GM12878 (cell line): ENCODE measurements around the gene SLC43A3. TPM values are rescaled to one million over a fixed set of nuclear protein-coding genes. Genes with fewer than 3 reads are reported as not detected.
A peak's percentile ranks its signal among the peaks of the same experiment; 100 is the strongest.

Experiments
- ATAC-seq: fragments of 200-7000 bp; cut with Tn5 transposase; 3 replicates; pipeline ENCODE4 v1.9.1; 2020; ENCODE audit warnings: mild to moderate bottlenecking, moderate library complexity
- BruUV-seq: library from RNA; stranded (reverse); fragments of 400-500 nt; replicated peaks from 2 replicates; lab custom pipeline; 2021; lab: Mats Ljungman, UMichigan
- CTCF ChIA-PET: fragments of 300-600 bp; sonication (Branson Sonifier 250); formaldehyde crosslinking; extraction: SDS; loops from one replicate; lab custom pipeline; 2021; ENCODE audit warnings: inconsistent platforms; lab: Yijun Ruan, JAX
- POLR2A ChIA-PET: fragments of 350-600 bp; formaldehyde crosslinking; extraction: SDS; loops from one replicate; lab custom pipeline; 2021; ENCODE audit warnings: inconsistent platforms; lab: Charles Lee
- RAD21 ChIA-PET: fragments of 300-600 bp; sonication (Branson Sonifier 250); formaldehyde crosslinking; loops from one replicate; lab custom pipeline; 2023; ENCODE audit warnings: antibody characterized with exemption; ENCODE audit not compliant: unreplicated experiment; lab: Charles Lee
- SMC1A ChIA-PET: fragments of 300-600 bp; sonication (Branson Sonifier 250); formaldehyde crosslinking; loops from one replicate; lab custom pipeline; 2023; ENCODE audit not compliant: unreplicated experiment, uncharacterized antibody; lab: Charles Lee
- DNase-seq: peaks from one replicate; pipeline ENCODE4 v3.0.0-alpha.2; 2011; ENCODE audit warnings: low read depth, low spot score
- FAIRE-seq: peaks from 3 replicates; lab custom pipeline; 2011; peaks lifted over from hg19 to GRCh38; lab: Jason Lieb, UNC
- H2AFZ ChIP-seq: 2 replicates; pipeline ENCODE4 v1.6.0; 2011; ENCODE audit warnings: low read depth, low read length, control low read depth; ENCODE audit not compliant: control insufficient read depth
- H3K27ac ChIP-seq: 2 replicates; pipeline ENCODE4 v1.5.1; 2011; ENCODE audit warnings: control low read depth; ENCODE audit not compliant: control insufficient read depth, insufficient read depth
- H3K27me3 ChIP-seq, 2 experiments: replicated peaks in 1 of 2; 2 replicates each; pipeline versions ENCODE4 v1.6.0 to v1.6.1; 2011; ENCODE audit warnings: low read length in 1 of 2; ENCODE audit not compliant: control insufficient read depth in 2 of 2, insufficient read depth in 2 of 2
- H3K36me3 ChIP-seq, 2 experiments: 2 replicates each; pipeline ENCODE4 v1.5.1; 2011; ENCODE audit warnings: low read length in 1 of 2; ENCODE audit not compliant: control insufficient read depth in 2 of 2, insufficient read depth in 2 of 2
- H3K4me1 ChIP-seq: 2 replicates; pipeline ENCODE4 v1.6.1; 2011; ENCODE audit warnings: mild to moderate bottlenecking, low read length, moderate library complexity, mixed read lengths; ENCODE audit not compliant: control insufficient read depth, insufficient read depth
- H3K4me2 ChIP-seq: 2 replicates; pipeline ENCODE4 v1.6.0; 2011; ENCODE audit warnings: control low read depth; ENCODE audit not compliant: control insufficient read depth, insufficient read depth
- H3K4me3 ChIP-seq: fragments of 200-600 bp; sonication (generic); 2 replicates; pipeline ENCODE4 v1.5.1; 2016
- H3K79me2 ChIP-seq: 2 replicates; pipeline ENCODE4 v1.6.0; 2011; ENCODE audit warnings: low read length; ENCODE audit not compliant: control insufficient read depth, insufficient read depth
- H3K9ac ChIP-seq: 2 replicates; pipeline ENCODE4 v1.8.0; 2011; ENCODE audit warnings: low read length, control low read depth, mixed read lengths; ENCODE audit not compliant: control insufficient read depth, insufficient read depth
- H3K9me3 ChIP-seq: replicated peaks from 3 replicates; pipeline ENCODE4 v1.5.1; 2011; ENCODE audit warnings: mild to moderate bottlenecking, low read length; ENCODE audit not compliant: control insufficient read depth, insufficient read depth
- H4K20me1 ChIP-seq: 2 replicates; pipeline ENCODE4 v1.6.0; 2011; ENCODE audit not compliant: control insufficient read depth, insufficient read depth
- CTCF ChIP-seq, 3 experiments: IDR thresholded peaks in 2 of 3; conservative IDR thresholded peaks in 1 of 3; 2 replicates each; pipeline ENCODE4 v1.5.1; 2011; ENCODE audit warnings: low read depth in 3 of 3, low read length in 3 of 3, mild to moderate bottlenecking in 3 of 3, control low read depth in 2 of 3, moderate library complexity in 2 of 3, inconsistent platforms in 1 of 3, mixed read lengths in 1 of 3; ENCODE audit not compliant: control insufficient read depth in 2 of 3, insufficient read depth in 1 of 3; ENCODE audit errors: extremely low read depth in 1 of 3
- IRF4 ChIP-seq: IDR thresholded peaks from 2 replicates; pipeline ENCODE4 v1.6.1; 2011; ENCODE audit warnings: low read depth, low read length
- MEF2B ChIP-seq: fragments of 450-650 bp; IDR thresholded peaks from 2 replicates; pipeline ENCODE4 v1.6.1; 2018; ENCODE audit warnings: mild to moderate bottlenecking, moderate library complexity; ENCODE audit not compliant: partially characterized antibody, poor library complexity, severe bottlenecking
- MTA2 ChIP-seq: fragments of 450-650 bp; IDR thresholded peaks from 2 replicates; pipeline ENCODE4 v1.6.1; 2016; ENCODE audit warnings: low read depth, mild to moderate bottlenecking, moderate library complexity
- RCOR1 ChIP-seq: conservative IDR thresholded peaks from 2 replicates; pipeline ENCODE4 v1.6.1; 2012; ENCODE audit warnings: low read depth, low read length, improper control_type of control experiment
- SUZ12 ChIP-seq: fragments of 200-600 bp; sonication (generic); IDR thresholded peaks from one replicate; pipeline ENCODE4 v1.6.1; 2018; ENCODE audit warnings: antibody characterized with exemption, mild to moderate bottlenecking; ENCODE audit not compliant: unreplicated experiment
- TCF12 ChIP-seq: IDR thresholded peaks from 2 replicates; pipeline ENCODE4 v1.6.1; 2011; ENCODE audit warnings: low read depth, mild to moderate bottlenecking, low read length
- YBX1 ChIP-seq: fragments of 450-650 bp; IDR thresholded peaks from 2 replicates; pipeline ENCODE4 v1.6.1; 2016; ENCODE audit warnings: antibody characterized with exemption
- ZZZ3 ChIP-seq: IDR thresholded peaks from 2 replicates; pipeline ENCODE4 v1.6.1; 2011; ENCODE audit warnings: low read depth; ENCODE audit not compliant: control insufficient read depth, insufficient read length
- WGBS: methylation state at CpG from one replicate; pipeline ENCODE4 v1.1.6; 2016; ENCODE audit warnings: low lambda C conversion rate; ENCODE audit not compliant: insufficient replicate concordance, insufficient coverage; ENCODE audit errors: missing lambda C conversion rate; 5-methylcytosine and 5-hydroxymethylcytosine counted together
- in situ Hi-C: fragments of 300-500 bp; cut with MboI; formaldehyde crosslinking; loops from 9 replicates; pipeline ENCODE4 v1.14.3; 2018; ENCODE audit warnings: mixed read lengths
- intact Hi-C: fragments of 100-400 bp; cut with micrococcal nuclease; formaldehyde crosslinking; loops from one replicate; pipeline ENCODE4 v1.14.2; 2022; ENCODE audit not compliant: unreplicated experiment
- polyA plus RNA-seq, 11 experiments: library from polyadenylated mRNA; depleted of rRNA in 4 of 11; unstranded in 6 of 11; stranded (reverse) in 5 of 11; fragments of >200 nt; fragmentation: Nextera tagmentation in 4 of 11; fragmentation: Illumina TruSeq in 1 of 11; extraction: Ambion mirVana in 4 of 11; extraction: Trizol in 1 of 11; gene quantifications; 1 replicate in 1 of 11; 2 replicates in 10 of 11; pipeline versions ENCODE4 v1.2.1 to v1.2.3, GENCODE V29; 2011 to 2016; ENCODE audit warnings: inconsistent platforms in 2 of 11, missing spikeins in 2 of 11, low read depth in 1 of 11
- total RNA-seq, 4 experiments: library from RNA; depleted of rRNA in 3 of 4; stranded (reverse); fragments of >200 nt in 3 of 4; fragmentation: Illumina TruSeq in 1 of 4; extraction: Trizol in 1 of 4; gene quantifications; 2 replicates each; pipeline versions ENCODE4 v1.2.1 to v1.2.3, GENCODE V29; 2013 to 2021

SLC43A3 gene
- total and polyA plus RNA-seq, 10 of the 15 experiments (the other 5 are each of a cell fraction or from before 2014, with no cell fraction given): 37.5 to 237 (median 132) TPM

- POLR2A ChIA-PET: interaction anchor here (1.2 to 1.5 kb wide), 2 partner anchors 11 to 27 kb away, joined by 3 to 4 read pairs; no protein-coding TSS in a partner anchor
- TF ChIP-seq CTCF (IDR thresholded peaks at IDR 0.05 in 2 of 3, conservative IDR thresholded peaks at IDR 0.05 in 1 of 3; ENCODE audit: control insufficient read depth in 2 of 3, extremely low read depth in 1 of 3, insufficient read depth in 1 of 3, low read depth in 3 of 3, low read length in 3 of 3) (peak in 1 of 3 experiments; percentile 14; a peak in 1 of 6 replicates), SUZ12 (no peak)
- no peaks in the 10 kb centered on the region for H3K9me3 ChIP-seq
- H3K4me3 ChIP-seq: no peak overlapping the region
- intact Hi-C loops (no loop called here), in situ Hi-C loops (no loop called here)
- no peaks in the 10 kb centered on the region for H3K36me3 ChIP-seq
- H3K4me1 ChIP-seq: peaks cover 11% of the 10 kb centered on the region
- FAIRE-seq (no peak), DNase-seq (no peak), ATAC-seq (no peak)
- peaks cover 12% of the 10 kb centered on the region for H3K79me2 ChIP-seq
- H3K27ac ChIP-seq: no peak overlapping the region
- SMC1A ChIA-PET: interaction anchor here (0.6 to 1.6 kb wide), 3 partner anchors 12 to 85 kb away, joined by 3 to 4 read pairs (median 3); no protein-coding TSS in a partner anchor
- H3K4me2 ChIP-seq: no peak overlapping the region
- RAD21 ChIA-PET: interaction anchor here (0.8 to 1.7 kb wide), 3 partner anchors 24 to 87 kb away, joined by 4 to 6 read pairs (median 4); no protein-coding TSS in a partner anchor
- no TSS peak for BruUV-seq
- H2AFZ ChIP-seq: no peak overlapping the region
- CTCF ChIA-PET: interaction anchor here (0.7 to 6.4 kb wide), 9 partner anchors 9 to 210 kb away, joined by 3 to 40 read pairs (median 3); no protein-coding TSS in a partner anchor
- H4K20me1 ChIP-seq: no peaks in the 10 kb centered on the region
- H3K9ac ChIP-seq: no peak overlapping the region
- no peaks in the 10 kb centered on the region for H3K27me3 ChIP-seq
- WGBS: 100% methylated on average over 1 of the region's 1 CpG
These were observed 4.0 kb upstream of the SLC43A3 start for GRCh38 chr11:57430952-57431351.

GRCh38 chr11:57429946-57430345 lies 3.0 kb upstream of the SLC43A3 start:
- H3K4me3 ChIP-seq: no peak overlapping the region
- ChIA-PET SMC1A (interaction anchor here (1.1 to 1.6 kb wide), 4 partner anchors 13 to 84 kb away, joined by 3 to 4 read pairs (median 4); no protein-coding TSS in a partner anchor), RAD21 (interaction anchor here (1.4 kb wide), 1 partner anchor 86 kb away, joined by 4 read pairs; no protein-coding TSS in a partner anchor), CTCF (interaction anchor here (0.9 to 6.4 kb wide), 6 partner anchors 8 to 211 kb away, joined by 3 to 40 read pairs (median 5); no protein-coding TSS in a partner anchor), POLR2A (interaction anchor here (0.6 to 1.5 kb wide), 4 partner anchors 12 to 225 kb away, joined by 3 to 5 read pairs (median 4); no protein-coding TSS in a partner anchor)
- peaks cover 0 to 1% of the 10 kb centered on the region in 2 experiments; a peak in 1 of 4 replicates for H3K36me3 ChIP-seq
- DNase-seq: no peak
- in situ Hi-C loops (no loop called here), intact Hi-C loops (loop anchor here (5.0 kb wide), 1 partner anchor 47 kb away; no protein-coding TSS in a partner anchor)
- peaks cover 20% of the 10 kb centered on the region for H3K4me1 ChIP-seq
- H2AFZ ChIP-seq: no peak overlapping the region
- H3K4me2 ChIP-seq: no peak overlapping the region
- FAIRE-seq: no peak
- H3K79me2 ChIP-seq: peaks cover 22% of the 10 kb centered on the region
- no peaks in the 10 kb centered on the region for H3K27me3 ChIP-seq
- no peaks in the 10 kb centered on the region for H3K9me3 ChIP-seq
- H3K27ac ChIP-seq: no peak overlapping the region
- ATAC-seq: no peak
- no TSS peak for BruUV-seq
- H3K9ac ChIP-seq: no peak overlapping the region
- 60% methylated on average over 4 of the region's 4 CpGs for WGBS
- no peaks in the 10 kb centered on the region for H4K20me1 ChIP-seq
- TF ChIP-seq TCF12 (no peak), MEF2B (no peak), CTCF (IDR thresholded peaks at IDR 0.05 in 2 of 3, conservative IDR thresholded peaks at IDR 0.05 in 1 of 3; ENCODE audit: control insufficient read depth in 2 of 3, extremely low read depth in 1 of 3, insufficient read depth in 1 of 3, low read depth in 3 of 3, low read length in 3 of 3) (no peak), MTA2 (no peak), ZZZ3 (no peak), YBX1 (no peak), RCOR1 (no peak), IRF4 (no peak)
